Neural cell (in vitro differentiated cells): ENCODE data around the gene SYT17.

Source experiments
- CTCF ChIP-seq: fragments of 450-650 bp; IDR thresholded peaks from 2 replicates; pipeline ENCODE4 v1.5.1; 2014; ENCODE audit warnings: antibody characterized with exemption, mild to moderate bottlenecking, moderate library complexity; ENCODE audit not compliant: poor library complexity, severe bottlenecking
- EZH2 ChIP-seq: fragments of 200-600, 300-800 bp; shearing (Covaris generic), sonication (generic); IDR thresholded peaks from 2 replicates; pipeline ENCODE4 v1.6.1; 2014; ENCODE audit warnings: antibody characterized with exemption, low read length, borderline replicate concordance, mild to moderate bottlenecking; ENCODE audit not compliant: insufficient read depth, poor library complexity, severe bottlenecking
- POLR2AphosphoS5 ChIP-seq: IDR thresholded peaks from 2 replicates; pipeline ENCODE4 v1.6.1; 2012

GRCh38 chr16:19186408-19186807, 18.4 kb downstream of the SYT17 start:
- no peak for TF ChIP-seq CTCF
- no peak for TF ChIP-seq POLR2AphosphoS5
- no peak for TF ChIP-seq EZH2
